SU-DHL-6 (cell line): ENCODE measurements around the gene BCAS1.

Experiments used
- H2AFZ ChIP-seq: fragments of 200-600 bp; sonication (generic); 2 replicates; pipeline ENCODE4 v1.6.1; 2014; ENCODE audit warnings: low read depth, mild to moderate bottlenecking, moderate library complexity, mixed read lengths, antibody characterized with exemption, low read length; ENCODE audit not compliant: severe bottlenecking
- H3F3A ChIP-seq: fragments of 200-600 bp; shearing (Covaris generic); 2 replicates; pipeline ENCODE4 v1.6.0; 2016; ENCODE audit warnings: antibody characterized with exemption, mild to moderate bottlenecking; ENCODE audit not compliant: insufficient read depth
- H3K27ac ChIP-seq: fragments of 200-600 bp; sonication (generic); 2 replicates; pipeline ENCODE4 v1.5.1; 2016; ENCODE audit warnings: low read depth, mild to moderate bottlenecking, low read length, moderate library complexity, mixed read lengths
- H3K27me3 ChIP-seq: fragments of 200-600 bp; sonication (generic), shearing (Covaris generic); 2 replicates; pipeline ENCODE4 v1.6.0; 2014; ENCODE audit warnings: mild to moderate bottlenecking, low read length
- H3K36me3 ChIP-seq: fragments of 200-600 bp; sonication (generic); 2 replicates; pipeline ENCODE4 v1.6.1; 2014; ENCODE audit warnings: mild to moderate bottlenecking, low read length, mixed read lengths
- H3K4me2 ChIP-seq: fragments of 300-600, 200-600 bp; shearing (Covaris generic), sonication (generic); 2 replicates; pipeline ENCODE4 v1.6.0; 2014; ENCODE audit warnings: low read length, low read depth, mild to moderate bottlenecking; ENCODE audit not compliant: poor library complexity, severe bottlenecking
- H3K4me3 ChIP-seq: fragments of 200-600 bp; sonication (generic); 2 replicates; pipeline ENCODE4 v1.5.1; 2014; ENCODE audit warnings: antibody characterized with exemption, low read length, mild to moderate bottlenecking, mixed read lengths; ENCODE audit not compliant: insufficient read depth, poor library complexity, severe bottlenecking
- H3K79me2 ChIP-seq: fragments of 200-600 bp; sonication (generic); 2 replicates; pipeline ENCODE4 v1.6.1; 2014; ENCODE audit warnings: mild to moderate bottlenecking, low read length, moderate library complexity; ENCODE audit not compliant: insufficient read depth
- H3K9ac ChIP-seq: fragments of 200-600 bp; sonication (generic); 2 replicates; pipeline ENCODE4 v1.7.0; 2014; ENCODE audit warnings: mild to moderate bottlenecking, low read length
- H3K9me2 ChIP-seq: fragments of 200-600 bp; sonication (generic); replicated peaks from 2 replicates; pipeline ENCODE4 v1.6.1; 2014; ENCODE audit warnings: low read length; ENCODE audit not compliant: insufficient read depth
- H3K9me3 ChIP-seq: fragments of 200-600 bp; sonication (generic); 2 replicates; pipeline ENCODE4 v1.6.1; 2014; ENCODE audit warnings: low read length, mixed read lengths; ENCODE audit not compliant: insufficient read depth
- H4K20me1 ChIP-seq: fragments of 200-600 bp; sonication (generic); 2 replicates; pipeline ENCODE4 v1.6.1; 2014; ENCODE audit warnings: low read depth, mild to moderate bottlenecking, antibody characterized with exemption, low read length, moderate library complexity, mixed read lengths
- EZH2phosphoT487 ChIP-seq: fragments of 200-600 bp; sonication (generic), shearing (Covaris generic); conservative IDR thresholded peaks from 2 replicates; pipeline ENCODE4 v1.6.1; 2018; ENCODE audit warnings: mild to moderate bottlenecking, antibody characterized with exemption, low read length, moderate library complexity, mixed read lengths
- TF ChIP-seq, protein P1 (sequence below): fragments of 200-600 bp; sonication (generic); IDR thresholded peaks from one replicate; pipeline ENCODE4 v1.5.1; 2017; ENCODE audit warnings: antibody characterized with exemption, mild to moderate bottlenecking, low read length, moderate library complexity; ENCODE audit not compliant: insufficient read depth, poor library complexity, severe bottlenecking

BCAS1 gene

DNA sequence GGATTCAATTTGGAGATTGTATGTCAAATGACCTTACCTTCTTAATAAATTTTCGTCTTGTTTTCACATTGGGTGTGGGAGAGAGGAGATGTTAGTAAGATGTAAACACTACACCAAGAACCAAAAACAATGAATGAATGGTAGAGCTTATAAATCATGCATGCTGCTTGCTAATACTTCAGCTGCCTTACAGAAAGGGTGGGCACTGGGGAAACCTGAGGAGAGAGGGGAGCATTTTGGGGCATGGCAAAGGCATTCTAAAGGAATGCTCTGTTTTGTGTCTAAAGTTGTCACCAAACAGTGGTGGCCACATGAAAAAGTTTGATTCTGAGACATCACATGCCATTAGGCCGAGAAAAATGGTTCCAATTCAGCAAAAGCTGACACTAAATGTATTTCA lies 80.4 kb downstream of the BCAS1 start:
- Histone ChIP-seq H3K9me3 (no peaks in the 10 kb centered on the region), H3K36me3 (no peaks in the 10 kb centered on the region), H3K27me3 (no peaks in the 10 kb centered on the region; the same call in 1 of the 2 replicates), H2AFZ (no peak overlapping the region), H4K20me1 (no peaks in the 10 kb centered on the region), H3K4me2 (no peak overlapping the region), H3K9ac (no peak overlapping the region), H3F3A (no peaks in the 10 kb centered on the region), H3K9me2 (no peaks in the 10 kb centered on the region), H3K4me3 (no peak overlapping the region), H3K27ac (no peak overlapping the region), H3K79me2 (no peaks in the 10 kb centered on the region)
- TF ChIP-seq, protein P1, sequence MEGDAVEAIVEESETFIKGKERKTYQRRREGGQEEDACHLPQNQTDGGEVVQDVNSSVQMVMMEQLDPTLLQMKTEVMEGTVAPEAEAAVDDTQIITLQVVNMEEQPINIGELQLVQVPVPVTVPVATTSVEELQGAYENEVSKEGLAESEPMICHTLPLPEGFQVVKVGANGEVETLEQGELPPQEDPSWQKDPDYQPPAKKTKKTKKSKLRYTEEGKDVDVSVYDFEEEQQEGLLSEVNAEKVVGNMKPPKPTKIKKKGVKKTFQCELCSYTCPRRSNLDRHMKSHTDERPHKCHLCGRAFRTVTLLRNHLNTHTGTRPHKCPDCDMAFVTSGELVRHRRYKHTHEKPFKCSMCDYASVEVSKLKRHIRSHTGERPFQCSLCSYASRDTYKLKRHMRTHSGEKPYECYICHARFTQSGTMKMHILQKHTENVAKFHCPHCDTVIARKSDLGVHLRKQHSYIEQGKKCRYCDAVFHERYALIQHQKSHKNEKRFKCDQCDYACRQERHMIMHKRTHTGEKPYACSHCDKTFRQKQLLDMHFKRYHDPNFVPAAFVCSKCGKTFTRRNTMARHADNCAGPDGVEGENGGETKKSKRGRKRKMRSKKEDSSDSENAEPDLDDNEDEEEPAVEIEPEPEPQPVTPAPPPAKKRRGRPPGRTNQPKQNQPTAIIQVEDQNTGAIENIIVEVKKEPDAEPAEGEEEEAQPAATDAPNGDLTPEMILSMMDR: no peak
- TF ChIP-seq EZH2phosphoT487: no peak

DNA sequence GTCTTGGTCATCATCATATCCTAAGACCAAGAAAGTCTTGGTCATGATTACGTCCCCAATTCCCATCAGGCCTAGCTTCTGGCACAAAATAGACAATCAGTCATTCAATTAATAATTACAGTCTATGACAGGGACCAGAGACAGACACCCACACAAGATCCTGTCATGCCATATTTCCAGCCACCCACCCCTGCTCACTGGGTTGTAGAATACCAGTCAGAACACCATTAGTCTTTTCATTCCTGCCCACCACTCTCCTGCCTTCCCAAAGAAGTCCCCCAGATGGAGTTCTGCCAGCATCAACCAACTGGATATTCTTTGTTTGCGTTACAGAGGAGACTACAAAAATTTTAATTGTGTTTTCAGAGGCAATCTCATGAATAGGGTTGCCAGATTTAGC lies 81.0 kb downstream of the BCAS1 start:
- Histone ChIP-seq H3K9me2 (no peaks in the 10 kb centered on the region), H3K4me2 (no peak overlapping the region), H4K20me1 (no peaks in the 10 kb centered on the region), H2AFZ (no peak overlapping the region), H3K4me3 (no peak overlapping the region), H3K9ac (no peak overlapping the region), H3F3A (no peaks in the 10 kb centered on the region), H3K36me3 (no peaks in the 10 kb centered on the region), H3K79me2 (no peaks in the 10 kb centered on the region), H3K27me3 (no peaks in the 10 kb centered on the region; the same call in 1 of the 2 replicates), H3K27ac (no peak overlapping the region), H3K9me3 (no peaks in the 10 kb centered on the region)
- TF ChIP-seq, protein P1: no peak
- no peak for TF ChIP-seq EZH2phosphoT487

DNA sequence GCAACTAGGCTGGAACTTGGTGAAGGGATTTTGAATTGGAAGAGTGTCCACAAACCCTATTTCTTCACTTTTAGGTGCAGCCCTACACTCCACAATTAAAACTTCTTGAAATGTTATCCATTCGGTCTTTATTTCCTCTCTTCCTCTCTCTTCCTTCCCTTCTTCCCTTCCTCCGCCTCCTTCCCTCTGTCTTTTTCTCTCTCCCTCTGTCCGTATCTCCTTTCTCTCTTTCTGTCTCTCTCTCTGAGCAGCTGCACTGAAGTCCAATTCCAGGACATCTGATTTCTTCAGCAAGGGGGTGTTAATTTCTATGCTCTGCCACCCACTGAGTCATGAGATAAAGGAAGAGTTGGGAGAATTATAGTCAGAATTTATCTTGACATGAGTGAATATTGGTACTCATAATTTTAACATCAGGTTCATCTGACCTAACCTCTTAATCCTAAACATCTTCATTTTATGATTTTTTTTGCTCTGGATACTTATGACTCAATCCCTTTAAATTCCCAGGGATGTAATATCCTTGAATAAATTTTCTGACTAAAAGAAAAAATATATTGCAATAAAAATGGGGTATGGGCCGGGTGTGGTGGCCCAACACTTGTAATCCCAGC lies 84.2 kb downstream of the BCAS1 start:
- no peak for TF ChIP-seq EZH2phosphoT487
- Histone ChIP-seq H3K9me2 (no peaks in the 10 kb centered on the region), H3K27me3 (no peaks in the 10 kb centered on the region; the same call in 1 of the 2 replicates), H3K9me3 (no peaks in the 10 kb centered on the region), H2AFZ (no peak overlapping the region), H3K36me3 (no peaks in the 10 kb centered on the region), H3F3A (no peaks in the 10 kb centered on the region), H3K4me2 (no peak overlapping the region), H3K27ac (no peak overlapping the region), H3K4me3 (no peak overlapping the region), H3K79me2 (no peaks in the 10 kb centered on the region), H4K20me1 (no peaks in the 10 kb centered on the region), H3K9ac (no peak overlapping the region)

DNA sequence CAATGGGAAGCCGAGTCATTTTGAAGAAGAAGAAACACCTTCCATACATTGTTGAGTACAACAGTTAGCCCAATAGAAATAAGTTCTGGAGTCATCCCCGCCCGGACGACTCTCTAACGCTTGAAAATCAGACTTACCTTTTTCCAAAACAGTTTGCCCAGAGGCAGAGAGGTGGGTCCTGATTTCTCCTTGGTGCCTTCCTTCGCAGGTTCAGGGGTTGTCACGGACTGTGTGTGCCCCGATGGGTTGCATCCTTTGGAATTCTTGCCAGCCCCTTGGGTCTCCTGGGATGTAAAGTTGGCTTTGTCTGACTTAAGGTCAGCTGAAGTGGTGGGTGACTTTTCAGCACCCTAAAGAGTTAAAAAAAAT lies 85.3 kb downstream of the BCAS1 start:
- no peak overlapping the region for H3K4me2 ChIP-seq
- no peaks in the 10 kb centered on the region for H3K36me3 ChIP-seq
- H3K79me2 ChIP-seq: no peaks in the 10 kb centered on the region
- no peak overlapping the region for H3K27ac ChIP-seq
- no peak overlapping the region for H3K4me3 ChIP-seq
- no peaks in the 10 kb centered on the region for H3K27me3 ChIP-seq
- no peaks in the 10 kb centered on the region for H3K9me2 ChIP-seq
- no peaks in the 10 kb centered on the region for H3K9me3 ChIP-seq
- H2AFZ ChIP-seq: no peak overlapping the region
- H3F3A ChIP-seq: no peaks in the 10 kb centered on the region
- H4K20me1 ChIP-seq: no peaks in the 10 kb centered on the region
- TF ChIP-seq EZH2phosphoT487: no peak
- TF ChIP-seq, protein P1: no peak
- H3K9ac ChIP-seq: no peak overlapping the region
